Caco-2 (cell line): ENCODE results near the gene COX10. TPM values are rescaled to one million over a fixed set of nuclear protein-coding genes. Genes with fewer than 3 reads are reported as not detected.

ENCODE experiments used
- BruUV-seq: library from RNA; stranded (reverse); fragments of 400-500 nt; replicated peaks from 2 replicates; lab custom pipeline; 2021; lab: Mats Ljungman, UMichigan
- CTCF ChIA-PET: fragments of 300-600 bp; sonication (Branson Sonifier 250); formaldehyde crosslinking; loops from one replicate; lab custom pipeline; 2022; ENCODE audit warnings: antibody characterized with exemption; lab: Charles Lee
- POLR2A ChIA-PET: fragments of 300-600 bp; sonication (Branson Sonifier 250); formaldehyde crosslinking; loops from one replicate; lab custom pipeline; 2022; ENCODE audit warnings: antibody characterized with exemption; lab: Charles Lee
- DNase-seq, 2 experiments: peaks; one replicate each; pipeline versions ENCODE4 v3.0.0 to v3.0.0-alpha.2; 2020 to 2022
- H3K27me3 ChIP-seq: replicated peaks from 2 replicates; pipeline ENCODE4 v1.6.0; 2011; ENCODE audit warnings: low read length; ENCODE audit not compliant: control insufficient read depth, insufficient read depth
- H3K36me3 ChIP-seq: 2 replicates; pipeline ENCODE4 v1.5.1; 2011; ENCODE audit warnings: low read length; ENCODE audit not compliant: control insufficient read depth, insufficient read depth
- H3K4me1 ChIP-seq: fragments of 250-450 bp; sonication (Bioruptor Pico); 2 replicates; pipeline ENCODE4 v1.5.1; 2020; ENCODE audit warnings: mild to moderate bottlenecking
- H3K4me3 ChIP-seq: 2 replicates; pipeline ENCODE4 v1.5.1; 2011; ENCODE audit warnings: low read depth, mild to moderate bottlenecking, control low read depth, low read length
- H3K9me3 ChIP-seq: fragments of 250-450 bp; sonication (Bioruptor Pico); 2 replicates; pipeline ENCODE4 v1.5.1; 2020; ENCODE audit warnings: mild to moderate bottlenecking, moderate library complexity
- H3K27ac Mint-ChIP-seq: one replicate; pipeline ENCODE4 v1.8.0; 2022; ENCODE audit warnings: mixed read lengths; ENCODE audit not compliant: unreplicated experiment
- H3K27me3 Mint-ChIP-seq: one replicate; pipeline ENCODE4 v1.8.0; 2022; ENCODE audit warnings: mixed read lengths; ENCODE audit not compliant: insufficient read depth, unreplicated experiment
- H3K36me3 Mint-ChIP-seq: one replicate; pipeline ENCODE4 v1.8.0; 2022; ENCODE audit warnings: mild to moderate bottlenecking, mixed read lengths; ENCODE audit not compliant: insufficient read depth, unreplicated experiment
- H3K4me1 Mint-ChIP-seq: one replicate; pipeline ENCODE4 v1.8.0; 2022; ENCODE audit warnings: low read depth, mixed read lengths; ENCODE audit not compliant: unreplicated experiment
- H3K4me3 Mint-ChIP-seq: one replicate; pipeline ENCODE4 v1.8.0; 2022; ENCODE audit warnings: mild to moderate bottlenecking, moderate library complexity, mixed read lengths; ENCODE audit not compliant: unreplicated experiment
- H3K9me3 Mint-ChIP-seq: one replicate; pipeline ENCODE4 v1.8.0; 2022; ENCODE audit warnings: mixed read lengths; ENCODE audit not compliant: unreplicated experiment
- intact Hi-C: fragments of 100-400 bp; cut with micrococcal nuclease; formaldehyde crosslinking; loops from one replicate; pipeline ENCODE4 v1.10.0; 2022; ENCODE audit not compliant: unreplicated experiment
- total RNA-seq: library from RNA; stranded (reverse); gene quantifications from 2 replicates; pipeline ENCODE4 v1.2.3, GENCODE V29; 2022
- TF ChIP-seq, protein P1 (sequence below), 2 experiments: fragments of 200-600 bp in 1 of 2; IDR thresholded peaks; 1 replicate in 1 of 2; 2 replicates in 1 of 2; pipeline versions ENCODE4 v1.5.1 to v1.8.0; 2011 to 2022; ENCODE audit warnings: antibody characterized with exemption in 1 of 2, control low read depth in 1 of 2, inconsistent platforms in 1 of 2, low read depth in 1 of 2, low read length in 1 of 2, mild to moderate bottlenecking in 1 of 2, moderate library complexity in 1 of 2; ENCODE audit not compliant: insufficient read depth in 1 of 2, severe bottlenecking in 1 of 2, unreplicated experiment in 1 of 2

COX10 gene
- total RNA-seq, 1 experiment from 2014 or later, result 13.5 TPM

DNA sequence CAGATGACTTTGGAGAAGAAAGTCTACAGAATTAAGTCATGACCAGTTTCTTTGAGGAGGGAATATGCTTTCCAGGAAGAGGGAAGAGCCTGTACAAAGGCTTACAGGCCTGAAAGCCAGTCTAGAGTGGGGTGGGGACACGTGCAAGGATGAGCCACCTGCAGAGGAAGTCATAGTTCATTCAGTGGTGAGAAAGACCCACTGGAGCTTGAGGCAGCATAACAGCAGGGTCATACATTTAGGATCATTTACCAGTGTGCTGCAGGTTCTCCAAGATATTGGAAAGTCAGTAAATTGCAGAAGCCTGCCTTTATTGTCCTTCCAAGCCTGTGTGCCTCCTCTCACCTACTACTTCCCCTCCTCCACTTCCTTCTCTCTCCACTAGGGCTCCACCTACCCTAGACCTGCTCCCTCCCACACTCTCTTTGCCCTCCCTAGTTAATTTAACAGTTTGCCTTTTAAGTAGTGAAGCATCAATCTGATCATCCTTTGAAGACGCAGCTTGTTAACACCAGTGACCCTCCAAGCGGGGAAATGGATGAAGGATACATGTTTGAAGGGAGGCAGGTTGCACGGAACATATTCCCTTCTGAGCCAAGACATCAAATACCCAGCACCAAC lies 127.2 kb downstream of the COX10 start:
- POLR2A ChIA-PET, result no interaction called here
- H3K27me3 Mint-ChIP-seq, result no peaks in the 10 kb centered on the region
- H3K36me3 Mint-ChIP-seq, result no peaks in the 10 kb centered on the region
- Histone ChIP-seq H3K27me3 (no peaks in the 10 kb centered on the region), H3K36me3 (no peaks in the 10 kb centered on the region), H3K4me3 (no peak overlapping the region), H3K4me1 (no peaks in the 10 kb centered on the region), H3K9me3 (no peaks in the 10 kb centered on the region)
- H3K27ac Mint-ChIP-seq, result no peak overlapping the region
- intact Hi-C loops, result no loop called here
- H3K9me3 Mint-ChIP-seq, result no peaks in the 10 kb centered on the region
- CTCF ChIA-PET, result no interaction called here
- BruUV-seq, result no TSS peak
- DNase-seq, result no peak
- no peaks in the 10 kb centered on the region for H3K4me1 Mint-ChIP-seq
- TF ChIP-seq, protein P1, sequence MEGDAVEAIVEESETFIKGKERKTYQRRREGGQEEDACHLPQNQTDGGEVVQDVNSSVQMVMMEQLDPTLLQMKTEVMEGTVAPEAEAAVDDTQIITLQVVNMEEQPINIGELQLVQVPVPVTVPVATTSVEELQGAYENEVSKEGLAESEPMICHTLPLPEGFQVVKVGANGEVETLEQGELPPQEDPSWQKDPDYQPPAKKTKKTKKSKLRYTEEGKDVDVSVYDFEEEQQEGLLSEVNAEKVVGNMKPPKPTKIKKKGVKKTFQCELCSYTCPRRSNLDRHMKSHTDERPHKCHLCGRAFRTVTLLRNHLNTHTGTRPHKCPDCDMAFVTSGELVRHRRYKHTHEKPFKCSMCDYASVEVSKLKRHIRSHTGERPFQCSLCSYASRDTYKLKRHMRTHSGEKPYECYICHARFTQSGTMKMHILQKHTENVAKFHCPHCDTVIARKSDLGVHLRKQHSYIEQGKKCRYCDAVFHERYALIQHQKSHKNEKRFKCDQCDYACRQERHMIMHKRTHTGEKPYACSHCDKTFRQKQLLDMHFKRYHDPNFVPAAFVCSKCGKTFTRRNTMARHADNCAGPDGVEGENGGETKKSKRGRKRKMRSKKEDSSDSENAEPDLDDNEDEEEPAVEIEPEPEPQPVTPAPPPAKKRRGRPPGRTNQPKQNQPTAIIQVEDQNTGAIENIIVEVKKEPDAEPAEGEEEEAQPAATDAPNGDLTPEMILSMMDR (IDR thresholded peaks at IDR 0.05; ENCODE audit: insufficient read depth in 1 of 2, low read depth in 1 of 2, low read length in 1 of 2, severe bottlenecking in 1 of 2, unreplicated experiment in 1 of 2), result no peak
- H3K4me3 Mint-ChIP-seq, result no peak overlapping the region

DNA sequence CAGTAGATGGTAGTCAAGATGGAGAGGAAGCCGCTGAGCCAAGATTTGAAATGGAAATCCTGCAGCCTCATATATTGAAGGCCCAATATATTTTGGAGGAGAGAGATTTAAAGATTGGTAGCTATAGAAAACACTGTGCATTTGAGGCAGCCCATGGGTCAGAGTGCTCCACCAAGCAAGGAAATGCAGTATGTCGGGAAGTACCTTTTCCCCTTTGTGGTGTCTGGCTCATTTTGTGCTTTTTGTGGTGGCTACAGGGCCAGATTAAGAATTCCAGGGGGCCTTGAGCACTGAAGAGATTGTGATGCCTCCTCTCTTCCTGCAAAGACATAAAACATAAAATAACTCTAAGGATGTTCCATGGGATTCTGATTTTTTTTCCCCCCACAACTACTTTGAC lies 127.8 kb downstream of the COX10 start:
- Histone ChIP-seq H3K27me3 (no peaks in the 10 kb centered on the region), H3K4me1 (no peaks in the 10 kb centered on the region), H3K9me3 (no peaks in the 10 kb centered on the region), H3K4me3 (no peak overlapping the region), H3K36me3 (no peaks in the 10 kb centered on the region)
- no peak overlapping the region for H3K4me3 Mint-ChIP-seq
- DNase-seq, result no peak
- CTCF ChIA-PET, result no interaction called here
- TF ChIP-seq, protein P1 (IDR thresholded peaks at IDR 0.05; ENCODE audit: insufficient read depth in 1 of 2, low read depth in 1 of 2, low read length in 1 of 2, severe bottlenecking in 1 of 2, unreplicated experiment in 1 of 2), result no peak
- no peaks in the 10 kb centered on the region for H3K4me1 Mint-ChIP-seq
- H3K36me3 Mint-ChIP-seq, result peaks cover 5% of the 10 kb centered on the region
- intact Hi-C loops, result no loop called here
- H3K9me3 Mint-ChIP-seq, result no peaks in the 10 kb centered on the region
- POLR2A ChIA-PET, result no interaction called here
- no TSS peak for BruUV-seq
- no peak overlapping the region for H3K27ac Mint-ChIP-seq
- no peaks in the 10 kb centered on the region for H3K27me3 Mint-ChIP-seq

DNA sequence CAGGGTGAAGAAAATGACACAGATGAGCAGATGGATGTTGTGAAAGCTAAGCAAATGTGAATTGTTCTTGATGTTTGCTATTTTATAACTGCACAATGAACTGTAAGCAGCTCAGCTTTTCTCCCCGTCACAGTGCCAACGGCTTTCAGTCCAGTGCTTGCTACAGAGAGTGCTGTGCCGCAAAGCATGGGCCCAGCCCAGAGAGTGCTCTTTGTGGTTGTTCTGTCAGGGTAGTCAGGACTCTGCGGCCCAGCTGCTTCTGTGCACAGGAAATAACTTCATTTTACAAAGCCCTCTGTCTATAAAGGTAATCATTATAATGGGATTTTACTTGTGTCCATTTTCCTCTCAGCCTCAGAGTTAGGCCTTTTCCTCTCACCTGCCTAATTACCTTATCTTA lies 128.3 kb downstream of the COX10 start:
- Mint-ChIP-seq H3K36me3 (peaks cover 6% of the 10 kb centered on the region), H3K27me3 (no peaks in the 10 kb centered on the region), H3K9me3 (no peaks in the 10 kb centered on the region), H3K4me1 (no peaks in the 10 kb centered on the region), H3K27ac (no peak overlapping the region), H3K4me3 (no peak overlapping the region)
- no TSS peak for BruUV-seq
- no peak for DNase-seq
- no peaks in the 10 kb centered on the region for H3K9me3 ChIP-seq
- ChIA-PET CTCF (no interaction called here), POLR2A (no interaction called here)
- intact Hi-C loops, result no loop called here
- H3K4me1 ChIP-seq, result no peaks in the 10 kb centered on the region
- no peaks in the 10 kb centered on the region for H3K27me3 ChIP-seq
- no peak overlapping the region for H3K4me3 ChIP-seq
- TF ChIP-seq, protein P1 (IDR thresholded peaks at IDR 0.05; ENCODE audit: insufficient read depth in 1 of 2, low read depth in 1 of 2, low read length in 1 of 2, severe bottlenecking in 1 of 2, unreplicated experiment in 1 of 2), result no peak
- H3K36me3 ChIP-seq, result no peaks in the 10 kb centered on the region
